HepG2 (cell line): ENCODE data around the gene WNT10A. TPM values are rescaled to one million over a fixed set of nuclear protein-coding genes. Genes with fewer than 3 reads are reported as not detected.
A peak's percentile ranks its signal among the peaks of the same experiment; 100 is the strongest.

Experiments used
- ATAC-seq: fragments of 200-7000 bp; cut with Tn5 transposase; 3 replicates; pipeline ENCODE4 v1.9.1; 2020; ENCODE audit warnings: mild to moderate bottlenecking, moderate library complexity
- BruUV-seq: library from RNA; stranded (reverse); fragments of 400-500 nt; replicated peaks from 2 replicates; lab custom pipeline; 2021; lab: Mats Ljungman, UMichigan
- CTCF ChIA-PET: fragments of 300-600 bp; formaldehyde crosslinking; extraction: SDS; loops from one replicate; lab custom pipeline; 2021; ENCODE audit warnings: low total read pairs, inconsistent platforms, low intra/inter-chr PET ratio; lab: Yijun Ruan, JAX
- POLR2A ChIA-PET: fragments of 350-600 bp; sonication (Branson Sonifier 250); formaldehyde crosslinking; loops from one replicate; lab custom pipeline; 2020; ENCODE audit warnings: antibody characterized with exemption, inconsistent platforms; lab: Yijun Ruan, JAX
- DNase-seq: peaks from one replicate; pipeline ENCODE4 v3.0.0-alpha.2; 2015; ENCODE audit warnings: low spot score
- FAIRE-seq: peaks from 3 replicates; lab custom pipeline; 2011; peaks lifted over from hg19 to GRCh38; lab: Jason Lieb, UNC
- H2AFZ ChIP-seq: one replicate; pipeline ENCODE4 v1.6.1; 2011; ENCODE audit warnings: low read length, inconsistent platforms
- H3K27ac ChIP-seq: fragments of 300-600 bp; 3 replicates; pipeline ENCODE4 v1.8.0; 2011; ENCODE audit warnings: mixed run types, mild to moderate bottlenecking, mixed read lengths, low read length, inconsistent platforms; ENCODE audit not compliant: insufficient read depth; ENCODE audit errors: extremely low read length
- H3K27me3 ChIP-seq, 2 experiments: fragments of 200-600 bp in 1 of 2; 2 replicates in 1 of 2; 3 replicates in 1 of 2; pipeline versions ENCODE4 v1.6.0 to v1.8.0; 2011; ENCODE audit warnings: low read length in 2 of 2, mild to moderate bottlenecking in 2 of 2, moderate library complexity in 2 of 2, inconsistent platforms in 1 of 2; ENCODE audit not compliant: insufficient read depth in 2 of 2, control insufficient read depth in 1 of 2
- H3K36me3 ChIP-seq, 2 experiments: fragments of 200-600 bp in 1 of 2; replicated peaks in 1 of 2; 2 replicates in 1 of 2; 3 replicates in 1 of 2; pipeline versions ENCODE4 v1.5.1 to v1.8.0; 2011; ENCODE audit warnings: low read length in 2 of 2, inconsistent platforms in 1 of 2; ENCODE audit not compliant: insufficient read depth in 2 of 2, control insufficient read depth in 1 of 2
- H3K4me1 ChIP-seq: 2 replicates; pipeline ENCODE4 v1.5.1; 2012; ENCODE audit warnings: low read length, inconsistent platforms; ENCODE audit not compliant: insufficient read depth
- H3K4me2 ChIP-seq: 2 replicates; pipeline ENCODE4 v1.6.0; 2011; ENCODE audit warnings: low read depth, low read length, inconsistent platforms
- H3K4me3 ChIP-seq, 3 experiments: fragments of 200-600 bp in 1 of 3; sonication (generic), shearing (Covaris generic) in 1 of 3; replicated peaks in 1 of 3; 2 replicates each; pipeline ENCODE4 v1.5.1; 2011 to 2016; ENCODE audit warnings: low read length in 3 of 3, inconsistent platforms in 2 of 3, low read depth in 2 of 3, mild to moderate bottlenecking in 2 of 3, control low read depth in 1 of 3, mixed read lengths in 1 of 3; ENCODE audit not compliant: insufficient read depth in 1 of 3
- H3K79me2 ChIP-seq: one replicate; pipeline ENCODE4 v1.6.1; 2011; ENCODE audit warnings: low read length, inconsistent platforms; ENCODE audit not compliant: insufficient read depth
- H3K9ac ChIP-seq: 2 replicates; pipeline ENCODE4 v1.6.0; 2011; ENCODE audit warnings: mild to moderate bottlenecking, low read depth, low read length, inconsistent platforms; ENCODE audit not compliant: insufficient read depth
- H3K9me3 ChIP-seq: 2 replicates; pipeline ENCODE4 v1.5.1; 2012; ENCODE audit warnings: mild to moderate bottlenecking, low read length
- H4K20me1 ChIP-seq: 2 replicates; pipeline ENCODE4 v1.6.0; 2011; ENCODE audit warnings: inconsistent platforms, mild to moderate bottlenecking, low read length, moderate library complexity; ENCODE audit not compliant: insufficient read depth
- MAFF ChIP-seq: IDR thresholded peaks from 2 replicates; pipeline ENCODE4 v1.6.1; 2011; ENCODE audit warnings: low read depth, low read length, improper control_type of control experiment
- MAFK ChIP-seq, 2 experiments: IDR thresholded peaks in 1 of 2; conservative IDR thresholded peaks in 1 of 2; 2 replicates each; pipeline ENCODE4 v1.6.1; 2011; ENCODE audit warnings: improper control_type of control experiment in 2 of 2, low read length in 2 of 2
- XBP1 ChIP-seq: sonication (generic); formaldehyde crosslinking; IDR thresholded peaks from 2 replicates; pipeline ENCODE4 v1.5.0; 2020; ENCODE audit warnings: missing genetic modification reagents
- ZBTB44 ChIP-seq: sonication (generic); formaldehyde crosslinking; IDR thresholded peaks from 2 replicates; pipeline ENCODE4 v1.4.0; 2020; ENCODE audit warnings: missing genetic modification reagents
- WGBS: methylation state at CpG from one replicate; pipeline ENCODE4 v1.1.6; 2017; ENCODE audit warnings: low lambda C conversion rate; 5-methylcytosine and 5-hydroxymethylcytosine counted together
- in situ Hi-C: cut with HindIII; loops from 2 replicates; pipeline ENCODE4 v1.10.0; 2017; ENCODE audit warnings: low pct_unique_long_range_greater_than_20kb; ENCODE audit not compliant: extremely low pct_ligation_motif_present
- intact Hi-C: fragments of 100-400 bp; cut with micrococcal nuclease; formaldehyde crosslinking; loops from one replicate; pipeline ENCODE4 v1.10.0; 2022; ENCODE audit not compliant: unreplicated experiment
- polyA plus RNA-seq, 8 experiments: library from polyadenylated mRNA; depleted of rRNA in 3 of 8; stranded (reverse) in 7 of 8; unstranded in 1 of 8; fragments of >200 nt; fragmentation: Illumina TruSeq in 4 of 8; extraction: Trizol in 4 of 8; gene quantifications; 2 replicates each; pipeline versions ENCODE4 v1.2.1 to v1.2.3, GENCODE V29; 2011 to 2016; ENCODE audit warnings: low read depth in 4 of 8, missing spikeins in 1 of 8, mixed read lengths in 1 of 8; ENCODE audit not compliant: insufficient read depth in 1 of 8
- total RNA-seq, 5 experiments: library from RNA; depleted of rRNA; stranded (reverse); fragments of >200 nt; fragmentation: Illumina TruSeq; extraction: Trizol; gene quantifications; 2 replicates each; pipeline ENCODE4 v1.2.3, GENCODE V29; 2016; ENCODE audit warnings: low read depth in 1 of 5

The WNT10A gene
- total and polyA plus RNA-seq, 2 of the 13 experiments (the other 11 are each of a cell fraction or from before 2014, with no cell fraction given): 0.03 TPM; not detected in 1

- Histone ChIP-seq H3K4me1 (peaks cover 6% of the 10 kb centered on the region; the same call in 1 of the 2 replicates), H3K9me3 (peaks cover 9% of the 10 kb centered on the region), H3K27me3 (no peaks in the 10 kb centered on the region), H4K20me1 (no peaks in the 10 kb centered on the region), H3K36me3 (no peaks in the 10 kb centered on the region), H3K4me3 (no peak overlapping the region), H3K79me2 (no peaks in the 10 kb centered on the region), H2AFZ (no peak overlapping the region), H3K4me2 (no peak overlapping the region), H3K27ac (no peak overlapping the region), H3K9ac (no peak overlapping the region)
- ChIA-PET CTCF (no interaction called here), POLR2A (no interaction called here)
- DNase-seq: no peak
- no peak for TF ChIP-seq XBP1 (CRISPR knock-in tag)
- no TSS peak for BruUV-seq
- intact Hi-C loops: no loop called here
- no peak for ATAC-seq
- in situ Hi-C loops: no loop called here
- WGBS: 77% methylated on average over 2 of the region's 2 CpGs
- no peak for FAIRE-seq
Measured at GRCh38 chr2:218924757-218925156, 44.1 kb downstream of the WNT10A start.

GRCh38 chr2:218925434-218925833 is 44.8 kb downstream of the WNT10A start:
- Histone ChIP-seq H3K9me3 (peaks cover 9% of the 10 kb centered on the region), H3K27me3 (no peaks in the 10 kb centered on the region), H3K4me3 (no peak overlapping the region), H3K4me1 (peaks cover 6% of the 10 kb centered on the region; the same call in 1 of the 2 replicates), H3K27ac (no peak overlapping the region), H2AFZ (no peak overlapping the region), H3K79me2 (no peaks in the 10 kb centered on the region)
- DNase-seq: no peak
- ATAC-seq: no peak
- ChIA-PET CTCF (no interaction called here), POLR2A (no interaction called here)
- in situ Hi-C loops: no loop called here
- no peak for FAIRE-seq
- TF ChIP-seq ZBTB44 (no peak), MAFK (conservative IDR thresholded peaks at IDR 0.05 in 1 of 2, IDR thresholded peaks at IDR 0.05 in 1 of 2; ENCODE audit: low read length in 2 of 2) (peak; percentile 67 to 80; a peak in 3 of 4 replicates), MAFF (peak; percentile 66)
- TF ChIP-seq, all 625 proteins: peak for 2
- intact Hi-C loops: no loop called here
- Histone ChIP-seq H3K36me3 (no peaks in the 10 kb centered on the region), H3K4me2 (no peak overlapping the region), H4K20me1 (no peaks in the 10 kb centered on the region), H3K9ac (no peak overlapping the region)
- no TSS peak for BruUV-seq
- 49% methylated on average over 2 of the region's 2 CpGs for WGBS
